ENCODE measurements around the gene LZTS2.

LZTS2 gene

GRCh38 chr10:100998991-100999741, 442 bp upstream of the LZTS2 start (continued):
- TF ChIP-seq BCL11B (tag by site-specific recombination; IDR thresholded peaks at IDR 0.05; ENCODE audit: low read depth) (peak; percentile 88; the same call in 1 of the 2 replicates), ZNF350 (tag by site-specific recombination; IDR thresholded peaks at IDR 0.05) (no peak), YY2 (tag by site-specific recombination; IDR thresholded peaks at IDR 0.05) (0 out of 2 replicates have a peak, but pooled peaks have one; percentile 32), KLF16 (tag by site-specific recombination; IDR thresholded peaks at IDR 0.05) (peak; percentile 74; the same call in 1 of the 2 replicates), ZEB2 (tag by site-specific recombination; IDR thresholded peaks at IDR 0.05) (peak; percentile 92), ZFP3 (tag by site-specific recombination; IDR thresholded peaks at IDR 0.05; ENCODE audit: low read depth) (no peak), ZNF2 (tag by site-specific recombination; IDR thresholded peaks at IDR 0.05) (peak; percentile 67; the same call in 1 of the 2 replicates), ZNF394 (tag by site-specific recombination; IDR thresholded peaks at IDR 0.05; ENCODE audit: borderline replicate concordance) (peak; percentile 46; the same call in 1 of the 2 replicates), ZNF239 (tag by site-specific recombination; IDR thresholded peaks at IDR 0.05) (0 out of 2 replicates have a peak, but pooled peaks have one; percentile 12), ZNF658 (tag by site-specific recombination; IDR thresholded peaks at IDR 0.05) (no peak), ZNF596 (tag by site-specific recombination; IDR thresholded peaks at IDR 0.05) (no peak), CTCF (tag by site-specific recombination; IDR thresholded peaks at IDR 0.05) (peak; percentile 93), ZNF302 (tag by site-specific recombination; IDR thresholded peaks at IDR 0.05; ENCODE audit: low read depth) (no peak), ZNF23 (tag by site-specific recombination; IDR thresholded peaks at IDR 0.05; ENCODE audit: borderline replicate concordance) (no peak), ZNF623 (tag by site-specific recombination; IDR thresholded peaks at IDR 0.05) (no peak), ZNF354C (tag by site-specific recombination; IDR thresholded peaks at IDR 0.05; ENCODE audit: borderline replicate concordance, low read depth) (no peak), HOXD13 (CRISPR knock-in tag; IDR thresholded peaks at IDR 0.05; ENCODE audit: borderline replicate concordance) (no peak), ZNF473 (tag by site-specific recombination; IDR thresholded peaks at IDR 0.05) (no peak), ZNF24 (tag by site-specific recombination; IDR thresholded peaks at IDR 0.05) (0 out of 2 replicates have a peak, but pooled peaks have one; percentile 19), ZNF169 (tag by site-specific recombination; IDR thresholded peaks at IDR 0.05) (no peak), ZNF223 (tag by site-specific recombination; IDR thresholded peaks at IDR 0.05) (peak; percentile 57; the same call in 1 of the 2 replicates), YY1 (tag by site-specific recombination; IDR thresholded peaks at IDR 0.05) (peak; percentile 50; the same call in 1 of the 2 replicates), HOXC10 (CRISPR knock-in tag; IDR thresholded peaks at IDR 0.05) (no peak), SALL2 (tag by site-specific recombination; IDR thresholded peaks at IDR 0.05; ENCODE audit: borderline replicate concordance) (no peak), ZFP37 (tag by site-specific recombination; IDR thresholded peaks at IDR 0.05) (peak; percentile 71; the same call in 1 of the 2 replicates), ZNF221 (tag by site-specific recombination; IDR thresholded peaks at IDR 0.05; ENCODE audit: borderline replicate concordance) (no peak), ZNF549 (tag by site-specific recombination; IDR thresholded peaks at IDR 0.05) (no peak), ZNF449 (tag by site-specific recombination; IDR thresholded peaks at IDR 0.05) (peak; percentile 11; the same call in 1 of the 2 replicates), SCRT1 (tag by site-specific recombination; IDR thresholded peaks at IDR 0.05; ENCODE audit: borderline replicate concordance) (no peak), ZNF155 (tag by site-specific recombination; IDR thresholded peaks at IDR 0.05) (no peak), ZBTB8A (tag by site-specific recombination; IDR thresholded peaks at IDR 0.05) (peak; percentile 84), ZNF558 (tag by site-specific recombination; IDR thresholded peaks at IDR 0.05) (no peak), PRDM4 (tag by site-specific recombination; IDR thresholded peaks at IDR 0.05) (no peak), TRIM28 (IDR thresholded peaks at IDR 0.05; ENCODE audit: borderline replicate concordance, low read length) (no peak), KLF8 (tag by site-specific recombination; IDR thresholded peaks at IDR 0.05) (peak; percentile 83; the same call in 1 of the 2 replicates)
